Fibroblast of skin of back (primary cell): ENCODE measurements around the gene DOK5. TPM values are rescaled to one million over a fixed set of nuclear protein-coding genes. Genes with fewer than 3 reads are reported as not detected.
"Not testable (repeated sequence)": the region's sequence is repeated elsewhere in the genome, so short reads cannot be mapped to it uniquely, and the experiment has no call there.

ENCODE experiments used
- DNase-seq: peaks from one replicate; pipeline ENCODE4 v3.0.0-alpha.2; 2013
- polyA plus RNA-seq, 2 experiments: library from polyadenylated mRNA; unstranded; fragments of 120-200 nt; gene quantifications; one replicate each; pipeline ENCODE4 v1.2.1, GENCODE V29; 2013; ENCODE audit not compliant: insufficient read length in 2 of 2

DOK5 gene
- 32.5 TPM for polyA plus RNA-seq (2013, experiment 1 of 2; ENCODE audit: insufficient read length)
- polyA plus RNA-seq (2013, experiment 2 of 2; ENCODE audit: insufficient read length) = 27.2 TPM

- peak; percentile 79 for DNase-seq
These were observed at the start of gene DOK5 for GRCh38 chr20:54475334-54476168. DOK5 (plus strand) TSS chr20:54475593; CDS start chr20:54475947, 354 bp downstream.

DNA sequence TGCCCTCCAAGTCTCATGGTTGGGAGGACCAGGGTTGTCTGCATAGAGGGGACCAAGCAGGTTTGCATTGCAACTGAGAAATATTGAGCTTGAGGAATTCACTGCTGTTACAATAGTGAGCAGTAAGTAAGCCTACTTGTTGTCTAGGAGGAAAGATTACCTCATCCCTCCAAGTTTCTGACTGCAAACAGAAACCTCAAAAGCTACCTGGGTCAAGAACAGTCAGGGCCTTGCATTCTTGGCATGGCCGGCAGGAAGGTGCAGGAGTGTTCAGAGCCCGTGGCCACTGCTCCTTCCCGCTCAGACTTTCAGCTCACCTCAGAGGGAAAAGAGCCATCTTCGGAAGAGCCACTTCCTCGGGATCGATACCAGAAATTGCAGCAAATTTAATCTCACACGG, 46.0 kb upstream of the DOK5 start:
- no peak for DNase-seq

DNA sequence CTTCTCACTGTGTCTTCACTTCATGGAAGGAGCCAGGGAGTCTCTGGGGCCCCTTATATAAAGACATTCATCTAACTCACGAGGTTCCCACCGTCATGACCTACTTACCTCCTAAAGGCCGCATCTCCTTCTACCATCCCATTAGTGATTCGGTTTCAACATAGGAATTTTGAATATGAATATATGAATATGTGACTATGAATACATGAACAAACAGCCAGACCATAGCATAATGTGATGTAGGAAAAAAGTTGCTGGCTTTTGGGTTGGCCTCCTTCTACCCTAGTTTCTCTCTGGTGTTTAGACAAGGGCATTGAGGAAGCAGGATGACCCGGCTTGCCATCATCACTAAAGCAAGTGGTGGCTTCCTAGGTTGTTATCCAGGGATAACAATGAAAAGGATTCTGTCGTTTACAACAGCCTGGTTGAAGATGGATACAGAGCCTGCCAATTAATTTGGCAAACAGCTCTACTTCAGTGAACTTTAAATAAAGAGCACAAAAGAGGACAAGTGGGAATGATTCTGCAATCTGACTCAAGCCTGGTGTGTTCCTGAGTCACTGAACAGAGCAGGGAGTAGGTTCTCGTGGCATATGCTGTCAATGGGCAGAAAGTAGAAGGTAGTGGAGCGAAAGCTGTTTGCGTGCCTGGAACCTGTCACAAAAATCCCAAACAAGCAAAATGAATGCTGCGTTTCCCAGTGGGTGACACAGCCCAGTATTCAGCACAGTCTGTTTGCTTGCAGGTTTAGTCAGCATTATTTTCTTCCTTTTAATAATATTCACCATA, 44.0 kb upstream of the DOK5 start:
- peak; percentile 1 for DNase-seq

DNA sequence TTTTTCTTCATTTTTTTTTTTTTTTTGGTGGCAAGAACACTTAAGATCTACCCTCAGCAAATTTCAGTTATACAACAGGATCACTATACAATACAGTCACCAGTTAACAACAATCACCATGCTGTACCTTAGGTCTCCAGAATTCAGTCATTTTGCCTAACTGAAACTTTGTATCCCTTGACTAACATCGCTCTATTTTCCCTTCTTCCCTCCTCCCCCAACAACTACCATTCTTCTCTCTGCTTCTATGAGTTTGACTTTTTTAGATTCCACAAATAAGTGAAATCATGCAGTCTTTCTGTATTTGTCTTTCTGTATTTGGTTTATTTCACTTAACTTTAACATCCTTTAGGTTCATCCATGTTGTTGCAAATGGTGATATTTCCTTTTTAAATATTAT, 42.4 kb upstream of the DOK5 start:
- DNase-seq = no peak

GRCh38 chr20:54433636-54434035, 41.8 kb upstream of the DOK5 start:
- no peak for DNase-seq

DNA sequence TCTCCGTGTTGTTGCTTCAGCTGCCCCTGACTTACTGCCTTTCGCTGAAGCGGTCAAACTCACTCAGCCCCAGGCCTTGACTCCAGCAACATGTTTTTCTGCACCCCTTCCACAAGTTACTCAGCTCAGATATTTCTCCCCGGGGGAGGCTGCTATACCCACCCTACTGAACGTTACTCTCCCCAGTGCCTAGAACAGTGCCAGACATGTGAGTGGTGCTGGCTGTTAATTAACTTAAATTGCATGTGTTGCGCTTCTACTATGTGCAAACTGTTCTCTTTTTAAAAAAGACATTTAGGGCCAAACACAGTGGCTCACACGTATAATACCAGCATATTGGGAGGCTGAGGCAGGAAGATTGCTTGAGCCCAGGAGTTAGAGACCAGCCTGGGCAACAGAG, 41.2 kb upstream of the DOK5 start:
- DNase-seq = no peak

DNA sequence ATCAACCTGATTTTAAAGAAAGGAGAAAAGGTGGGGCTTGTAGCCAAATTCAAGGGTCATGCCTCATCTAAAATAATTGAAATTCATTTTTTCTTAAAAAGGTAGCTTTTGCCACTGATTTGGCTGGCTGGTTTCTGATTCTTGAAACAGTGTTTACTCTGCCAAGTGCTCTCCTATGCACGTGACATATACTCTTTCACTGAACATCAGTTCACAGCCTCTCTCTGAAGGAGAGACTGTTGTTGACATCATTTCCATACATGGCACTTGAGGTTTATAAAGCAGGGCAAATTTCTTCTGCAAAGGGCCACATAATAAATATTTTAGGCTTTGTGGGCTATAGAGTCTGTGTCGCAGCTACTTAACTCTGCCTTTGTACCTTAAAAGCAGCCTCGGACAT, 40.4 kb upstream of the DOK5 start:
- no peak for DNase-seq

DNA sequence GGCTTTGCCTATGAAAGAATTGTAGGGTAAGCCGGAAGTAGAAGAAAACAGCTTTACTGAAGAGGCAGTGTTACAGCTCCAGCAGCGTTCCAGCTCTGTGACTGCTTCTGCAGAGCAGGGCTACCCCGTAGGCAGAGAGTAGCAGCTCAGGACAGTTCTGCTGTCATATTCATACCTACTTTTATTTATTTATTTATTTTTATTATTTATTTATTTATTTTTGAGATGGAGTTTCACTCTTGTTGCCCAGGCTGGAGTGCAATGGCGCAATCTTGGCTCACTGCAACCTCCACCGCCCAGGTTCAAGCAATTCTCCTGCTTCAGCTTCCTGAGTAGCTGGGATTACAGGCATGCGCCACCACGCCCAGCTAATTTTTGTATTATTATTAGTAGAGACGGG, 39.0 kb upstream of the DOK5 start:
- not testable (repeated sequence) for DNase-seq

DNA sequence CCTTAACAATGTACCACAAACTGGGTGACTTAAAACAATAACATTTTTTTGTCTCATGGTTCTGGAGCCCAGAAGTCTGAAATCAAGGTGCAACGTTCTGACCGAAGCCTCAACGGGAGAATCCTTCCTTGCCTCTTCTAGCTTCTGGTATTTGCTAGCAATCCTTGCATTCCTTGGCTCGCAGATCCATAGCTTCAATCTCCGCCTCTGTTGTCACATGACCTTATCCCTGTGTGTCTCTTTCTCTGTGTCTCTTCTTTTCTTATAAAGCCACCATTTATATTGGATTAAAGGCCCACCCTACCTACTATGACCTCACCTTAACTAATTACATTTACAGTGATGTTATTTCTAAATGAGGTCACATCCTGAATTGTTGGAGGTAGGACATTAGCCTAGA, 37.2 kb upstream of the DOK5 start:
- no peak for DNase-seq

- DNase-seq = no peak
These were observed 25.2 kb upstream of the DOK5 start for GRCh38 chr20:54450207-54450606.

GRCh38 chr20:54451171-54451570, 24.2 kb upstream of the DOK5 start:
- no peak for DNase-seq

DNA sequence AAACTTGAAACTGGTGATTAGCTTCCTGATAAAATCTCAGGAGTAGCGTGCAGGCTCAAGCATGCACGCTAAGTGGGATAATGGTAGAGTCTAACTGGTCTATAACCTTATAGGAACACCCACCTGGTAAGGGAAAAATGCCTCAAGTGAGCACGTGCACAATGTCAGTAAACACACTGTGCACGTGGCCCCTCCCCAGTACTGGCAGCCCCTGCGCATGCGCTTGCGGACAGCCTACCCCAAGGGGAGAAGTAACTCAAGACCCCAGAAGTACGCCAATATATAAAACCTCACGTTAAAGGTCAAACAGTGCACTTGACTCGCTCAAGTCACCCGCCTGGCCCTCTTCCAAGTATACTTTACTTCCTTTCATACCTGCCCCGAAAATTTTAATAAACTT, 23.1 kb upstream of the DOK5 start:
- DNase-seq = no peak

- no peak for DNase-seq
These were observed 20.4 kb upstream of the DOK5 start for GRCh38 chr20:54454982-54455381.

- no peak for DNase-seq
These were observed 19.0 kb upstream of the DOK5 start for GRCh38 chr20:54456423-54456822.

- peak; percentile 17 for DNase-seq
These were observed 18.4 kb upstream of the DOK5 start for GRCh38 chr20:54456961-54457360.

- no peak for DNase-seq
These were observed 17.2 kb upstream of the DOK5 start for GRCh38 chr20:54458219-54458618.

DNA sequence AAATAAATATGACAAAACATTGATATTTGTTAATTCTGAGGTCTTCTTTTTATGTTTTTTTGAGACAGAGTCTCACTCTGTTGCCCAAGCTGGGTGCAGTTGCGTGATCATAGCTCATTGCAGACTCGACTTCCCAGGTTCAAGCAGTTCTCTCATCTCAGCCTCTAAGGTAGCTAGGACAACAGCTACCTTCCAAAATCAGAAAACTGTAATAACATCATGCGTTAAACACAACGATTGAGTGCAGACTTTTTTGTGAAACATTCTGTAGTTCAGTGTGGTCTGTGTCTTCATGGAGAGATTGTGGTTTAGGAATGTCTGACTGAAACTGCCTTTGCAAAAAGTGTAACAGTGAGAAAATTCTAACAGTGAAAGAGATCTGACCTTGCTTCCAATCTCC, 16.1 kb upstream of the DOK5 start:
- no peak for DNase-seq

DNA sequence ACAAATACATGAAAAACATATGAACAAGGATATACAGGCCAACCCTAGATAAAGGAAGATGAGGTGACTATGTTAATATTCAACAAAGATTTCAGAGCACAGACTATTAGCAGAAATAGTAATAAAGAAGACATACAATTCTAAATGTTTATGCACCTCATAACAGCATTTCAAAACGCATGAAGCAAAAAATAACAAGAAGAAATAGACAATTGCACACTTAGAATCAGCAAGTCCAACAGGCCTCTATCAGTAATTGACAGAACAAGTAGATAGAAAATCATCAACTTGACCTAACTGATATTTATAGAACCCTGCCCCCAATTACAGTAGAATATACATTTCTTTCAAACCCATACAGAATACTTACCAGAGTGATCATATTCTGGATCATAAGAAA, 11.4 kb upstream of the DOK5 start:
- DNase-seq = no peak

DNA sequence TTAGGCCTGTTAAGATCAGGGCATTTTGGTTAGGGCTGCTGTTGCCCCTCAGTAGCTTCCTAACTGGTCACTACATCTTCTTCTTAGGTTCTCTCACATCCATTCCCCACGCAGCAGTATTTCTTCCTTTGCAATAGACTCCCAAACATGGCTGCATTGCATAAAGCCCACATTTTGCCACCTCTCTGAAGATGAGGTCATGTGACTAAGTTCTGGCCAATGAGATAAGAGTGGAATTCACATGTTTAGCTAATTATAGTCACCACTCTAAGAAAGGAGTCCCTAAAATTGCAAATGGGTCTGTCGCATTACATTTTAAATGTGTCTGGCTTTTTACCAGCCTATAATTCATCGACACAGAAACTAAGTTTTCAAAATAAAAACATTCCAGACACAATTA, 9.3 kb upstream of the DOK5 start:
- DNase-seq = no peak

- no peak for DNase-seq
These were observed 7.8 kb upstream of the DOK5 start for GRCh38 chr20:54467622-54468021.

GRCh38 chr20:54468082-54468481, 7.3 kb upstream of the DOK5 start:
- peak; percentile 12 for DNase-seq

DNA sequence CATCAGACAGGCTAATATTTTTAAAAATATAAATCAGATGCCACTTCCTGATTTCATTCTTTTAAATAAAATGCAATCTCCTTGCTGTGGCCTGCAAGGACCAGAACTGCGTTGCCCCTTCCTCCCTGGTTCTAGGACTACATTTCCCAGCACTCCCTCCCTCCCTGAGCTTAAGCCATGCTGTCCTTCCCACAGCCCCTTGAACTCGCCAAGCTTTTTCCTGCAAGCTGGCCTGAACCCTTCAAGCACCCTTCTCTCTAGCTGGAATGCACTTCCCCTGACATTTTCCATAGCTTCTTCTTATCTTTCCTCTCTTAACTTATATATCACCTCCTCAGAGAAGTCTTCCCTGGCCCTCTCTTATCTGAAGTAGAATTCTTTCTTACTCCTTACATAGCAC, 6.1 kb upstream of the DOK5 start:
- DNase-seq = no peak

DNA sequence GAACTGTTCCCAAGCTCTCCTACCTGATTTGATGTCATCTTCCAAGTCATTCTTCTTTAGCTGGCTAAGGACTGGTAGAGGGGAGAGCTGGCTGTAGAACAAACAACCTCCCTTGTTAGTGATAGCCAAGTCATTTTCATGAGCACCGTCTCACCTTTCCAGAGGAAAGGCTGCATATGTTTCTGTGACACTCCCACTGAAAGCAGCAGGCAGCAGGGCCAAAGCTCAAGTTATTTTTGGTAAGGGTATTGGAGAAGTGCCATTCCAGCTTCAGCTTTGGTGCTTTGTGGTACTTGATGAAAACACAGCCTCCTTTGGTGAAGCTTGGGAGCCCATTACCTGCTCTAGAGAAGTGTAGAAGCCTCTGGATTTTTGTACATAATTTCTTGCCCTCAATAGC, 5.4 kb upstream of the DOK5 start:
- no peak for DNase-seq

GRCh38 chr20:54470697-54471096, 4.7 kb upstream of the DOK5 start:
- DNase-seq = no peak
